Stimulated activated CD4-positive, alpha-beta T cell treated with anti-CD3 and anti-CD28 coated beads, Interleukin-2, amount 100 ng/mL, for 48 hours (primary cell): ENCODE results near the gene ELAVL2.

Experiments
- DNase-seq, 2 donors: peaks; one replicate each; pipeline ENCODE4 v3.0.0-alpha.2; 2020

The ELAVL2 gene

DNA sequence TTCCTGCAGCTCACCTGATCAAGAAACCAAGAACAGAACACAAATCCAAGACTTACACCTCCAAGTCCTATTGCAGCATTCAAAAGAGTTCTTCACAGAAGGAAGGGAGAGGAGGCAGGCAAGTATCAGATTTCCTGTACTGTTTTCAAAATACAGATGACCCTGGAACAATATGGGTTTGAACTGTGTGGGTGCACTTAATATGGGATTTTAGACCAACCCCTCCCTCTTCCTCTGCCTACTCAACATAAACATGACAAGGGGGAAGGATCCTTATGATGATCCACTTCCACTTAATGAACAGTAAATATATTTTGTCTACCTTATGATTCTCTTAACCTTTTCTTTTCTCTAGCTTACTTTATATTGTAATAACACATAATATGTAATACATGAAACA is 104.6 kb downstream of the ELAVL2 start:
- no peak for DNase-seq

DNA sequence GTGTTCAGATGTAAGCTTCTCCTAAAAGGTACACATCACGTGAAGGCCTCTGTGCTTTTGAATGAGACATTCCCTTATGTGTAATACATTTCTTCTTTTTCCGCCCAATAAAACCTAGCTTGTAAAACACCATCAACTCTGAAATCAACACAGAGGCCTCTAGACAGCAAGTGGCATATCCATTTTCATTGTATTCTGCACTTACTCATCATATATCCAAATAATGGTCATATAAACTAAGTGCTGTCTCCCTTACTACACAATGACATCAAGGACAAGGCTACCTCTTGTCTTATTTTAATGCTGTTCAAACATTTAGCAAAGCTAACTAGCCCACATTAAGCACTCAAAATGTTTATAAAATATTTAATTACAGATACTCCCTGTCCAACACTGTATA is 108.5 kb downstream of the ELAVL2 start:
- no peak for DNase-seq

DNA sequence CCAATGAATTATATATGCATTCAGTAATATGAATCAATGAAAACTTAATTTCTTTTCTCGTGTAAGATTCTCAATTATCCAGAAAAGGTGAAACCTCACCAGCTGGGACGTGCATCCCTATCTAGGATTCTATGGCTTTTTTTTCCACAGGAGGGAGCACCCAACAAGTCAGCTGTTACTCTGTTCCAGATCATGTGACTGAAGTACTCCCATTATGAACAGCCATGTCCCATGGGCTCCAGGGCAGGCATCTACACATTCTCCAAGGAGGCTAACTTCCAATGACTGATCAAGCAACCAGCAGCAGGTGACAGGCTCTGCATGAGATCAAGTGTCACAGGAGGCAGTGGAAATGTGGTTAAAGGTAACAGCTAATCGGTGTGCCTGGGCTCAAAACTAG is 118.8 kb downstream of the ELAVL2 start:
- DNase-seq, result no peak

DNA sequence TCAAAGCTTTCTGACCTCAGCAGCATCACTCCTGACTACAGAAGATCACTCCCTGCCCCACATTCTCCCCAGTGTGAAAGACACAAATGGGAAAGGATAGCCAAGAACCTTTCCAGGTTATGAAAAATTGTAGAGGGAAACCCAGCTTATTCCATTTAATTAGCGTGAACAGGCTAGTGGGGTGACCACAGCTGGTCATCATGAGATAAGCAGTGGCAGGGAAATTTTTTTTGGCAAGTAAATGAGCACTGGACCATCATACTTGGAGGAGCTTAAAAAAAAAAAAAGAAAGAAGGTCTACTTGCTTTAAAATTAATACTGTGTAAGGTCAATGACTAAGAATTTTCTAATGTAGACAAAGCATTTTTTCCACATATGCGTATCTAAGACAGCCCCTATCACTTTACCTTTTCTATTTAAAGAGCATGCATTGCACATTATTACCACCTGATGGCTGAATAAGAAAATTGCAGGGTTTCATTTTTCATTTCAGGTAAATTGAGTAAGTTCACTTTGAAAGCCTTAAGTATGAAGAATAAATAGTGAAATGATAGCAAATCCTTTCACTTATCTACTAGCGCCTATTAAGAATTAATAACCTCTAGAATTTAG is 123.6 kb downstream of the ELAVL2 start:
- DNase-seq, result no peak

DNA sequence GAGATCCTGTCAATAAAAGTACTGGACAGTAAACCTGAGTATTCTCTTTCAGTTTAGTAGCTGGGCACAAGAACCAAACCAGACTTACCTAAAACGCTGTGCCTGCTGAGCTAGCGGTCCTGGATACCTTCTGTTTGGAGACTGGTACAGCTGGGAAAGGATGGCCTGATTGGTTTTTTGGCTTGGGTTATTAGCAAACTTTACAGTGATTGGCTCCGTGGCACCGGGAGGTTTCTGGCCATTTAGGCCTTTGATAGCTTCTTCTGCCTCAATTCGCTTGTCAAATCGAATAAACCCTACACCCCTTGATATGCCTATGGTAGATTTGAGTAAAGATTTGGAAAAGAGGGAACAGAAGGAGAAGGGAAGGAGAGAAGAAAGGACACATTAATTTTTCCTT is 124.7 kb downstream of the ELAVL2 start:
- no peak for DNase-seq

DNA sequence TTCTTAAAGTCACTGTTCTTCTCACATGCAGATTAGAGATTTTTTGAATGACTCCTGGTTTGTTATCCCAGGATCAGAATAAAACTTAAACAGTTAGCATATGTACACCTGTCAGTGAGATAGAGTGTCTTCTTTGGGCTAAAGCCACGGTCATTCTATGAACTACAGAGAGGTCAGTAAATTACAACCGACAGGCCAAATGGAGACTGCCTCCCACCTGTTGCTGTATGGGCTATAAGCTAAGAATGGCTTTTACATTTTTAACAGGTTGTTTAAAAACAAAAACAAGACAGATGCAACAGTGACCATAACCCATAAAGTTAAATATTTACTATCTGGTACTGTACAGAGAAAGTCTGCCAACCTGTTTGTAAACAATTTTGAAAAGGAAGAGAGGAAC is 125.7 kb downstream of the ELAVL2 start:
- no peak for DNase-seq

DNA sequence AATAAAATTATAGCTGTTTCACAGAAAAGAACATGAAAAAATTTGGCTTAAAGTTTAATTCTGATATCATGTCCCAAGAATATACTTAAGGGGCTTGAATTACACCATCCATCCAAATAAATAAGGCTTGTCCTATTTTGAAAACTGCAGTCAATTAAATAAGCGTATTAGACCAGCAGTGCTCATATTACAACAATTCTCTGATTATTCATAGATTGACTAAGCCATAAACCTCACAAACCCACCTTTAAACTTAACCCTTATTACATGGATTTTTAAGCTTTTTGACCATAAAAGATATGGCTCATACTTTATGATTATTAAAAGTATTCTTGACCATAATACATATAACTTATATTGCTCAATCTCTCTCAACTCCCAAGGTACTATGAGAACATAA is 127.9 kb downstream of the ELAVL2 start:
- no peak for DNase-seq

DNA sequence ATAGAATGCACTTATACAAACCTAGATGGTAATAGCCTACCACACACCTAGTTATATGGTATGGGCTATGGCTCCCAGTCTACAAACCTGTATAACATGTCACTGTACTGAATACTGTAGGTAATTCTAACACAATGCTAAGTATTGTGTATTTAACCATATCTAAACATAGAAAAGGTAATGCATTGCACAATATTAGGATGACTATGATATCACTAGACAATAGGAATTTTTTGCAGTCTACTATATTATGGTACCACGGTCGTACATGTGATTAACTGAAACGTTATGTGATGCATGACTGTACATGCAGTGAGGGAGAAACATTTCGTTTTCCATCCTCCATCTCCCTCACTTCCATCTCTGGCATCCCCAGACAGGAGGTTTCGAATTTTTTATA is 130.5 kb downstream of the ELAVL2 start:
- no peak for DNase-seq

DNA sequence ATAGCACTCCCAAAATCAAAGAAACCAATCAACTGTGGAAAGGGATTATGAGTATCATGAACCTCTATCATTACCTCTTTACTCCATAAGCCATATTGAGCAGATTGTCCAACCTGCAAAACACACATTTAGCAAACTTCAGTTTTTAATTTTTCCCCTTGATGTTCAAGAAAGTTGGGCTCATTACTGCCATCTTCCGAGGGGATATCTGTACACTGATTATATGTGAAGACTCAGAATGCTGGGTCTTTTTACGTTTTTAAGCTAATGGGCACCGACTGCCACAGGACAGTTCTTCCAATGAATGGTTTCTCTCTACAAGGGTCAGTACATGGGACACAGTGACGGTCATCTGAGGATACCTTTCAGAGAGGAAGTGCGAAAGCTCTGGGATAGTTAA is 132.7 kb downstream of the ELAVL2 start:
- DNase-seq, result no peak

DNA sequence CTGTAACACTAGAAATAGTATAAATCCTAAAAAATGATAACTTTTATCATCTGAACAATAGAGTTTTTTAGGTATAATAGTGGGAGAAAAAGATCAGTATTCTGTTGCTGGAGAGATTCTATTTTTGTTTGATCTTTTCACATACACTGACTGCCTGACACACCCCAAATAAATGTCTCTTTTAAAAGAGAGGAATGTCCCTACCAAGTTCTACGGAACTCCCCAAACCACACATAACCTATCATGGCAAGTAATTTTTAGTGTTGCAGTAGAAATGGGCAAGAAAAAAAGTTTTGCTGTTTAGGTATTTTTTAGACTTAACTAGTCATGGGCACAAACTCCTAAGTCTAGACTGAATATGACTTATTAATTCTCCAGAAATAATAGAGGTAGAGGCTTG is 139.1 kb downstream of the ELAVL2 start:
- DNase-seq, result no peak

DNA sequence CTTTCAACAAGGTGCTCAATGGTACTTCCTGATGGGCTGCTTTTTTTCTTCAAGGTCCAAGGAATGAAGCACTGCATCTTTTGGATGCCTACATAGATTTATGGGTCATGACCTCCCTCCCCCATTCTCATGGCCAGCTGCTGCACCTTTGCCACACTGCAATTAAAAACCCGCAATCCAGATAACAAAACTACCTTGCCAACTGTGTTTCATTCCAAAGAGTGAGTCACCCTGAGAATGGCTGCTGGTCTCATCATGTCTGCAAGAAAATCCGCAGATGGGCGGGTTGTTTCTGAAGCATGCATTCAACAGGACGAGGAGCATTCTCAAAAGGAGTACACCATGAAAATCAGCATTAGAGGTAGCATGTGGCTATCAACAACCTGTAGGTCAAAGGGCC is 139.8 kb downstream of the ELAVL2 start:
- no peak for DNase-seq

DNA sequence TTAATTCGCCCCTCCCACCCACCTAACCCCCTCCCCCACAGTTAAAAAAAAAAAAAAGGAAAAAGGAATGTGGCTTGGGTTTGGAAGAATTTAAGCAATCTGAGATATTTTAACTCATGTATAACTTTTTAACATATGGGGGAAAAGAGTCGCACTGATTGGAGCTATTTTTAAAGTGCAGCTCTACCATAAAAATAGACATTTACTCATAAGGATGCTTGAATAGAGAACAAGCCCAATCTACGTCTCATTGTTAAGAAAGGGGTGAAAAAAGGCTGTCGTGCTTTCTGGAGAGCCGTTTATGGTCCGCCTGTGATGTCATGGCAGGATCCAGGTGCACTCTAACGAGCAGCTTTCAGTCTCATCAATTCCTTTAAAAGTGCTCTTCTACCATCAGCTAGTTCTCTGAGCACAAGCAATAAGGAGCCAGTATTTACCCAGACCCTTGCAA is 142.4 kb downstream of the ELAVL2 start:
- no peak for DNase-seq

DNA sequence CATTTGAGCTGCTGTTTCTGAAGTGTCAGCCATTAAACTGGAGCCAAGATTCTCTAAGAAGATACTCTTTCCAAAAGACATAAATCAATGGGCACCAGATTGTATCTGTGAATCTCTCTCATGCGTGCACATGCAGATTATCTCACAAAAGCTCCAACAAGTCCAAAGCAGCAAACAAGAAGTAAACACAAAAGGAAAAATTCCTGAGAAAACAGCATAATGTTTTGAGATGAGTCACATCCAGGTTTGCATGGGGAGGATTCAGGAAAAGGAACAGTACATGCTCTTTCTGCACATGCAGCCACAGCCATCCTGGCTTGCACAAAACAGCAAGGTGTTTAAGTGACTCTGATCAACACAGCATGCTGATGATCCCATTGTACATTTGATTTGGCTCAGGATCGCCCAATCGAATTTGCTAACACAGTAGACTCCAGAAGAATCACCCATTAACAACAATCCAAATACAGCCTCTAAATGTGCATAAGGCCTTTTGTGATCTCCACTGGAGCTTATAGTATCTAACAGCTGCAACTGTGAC is 143.1 kb downstream of the ELAVL2 start:
- no peak for DNase-seq

DNA sequence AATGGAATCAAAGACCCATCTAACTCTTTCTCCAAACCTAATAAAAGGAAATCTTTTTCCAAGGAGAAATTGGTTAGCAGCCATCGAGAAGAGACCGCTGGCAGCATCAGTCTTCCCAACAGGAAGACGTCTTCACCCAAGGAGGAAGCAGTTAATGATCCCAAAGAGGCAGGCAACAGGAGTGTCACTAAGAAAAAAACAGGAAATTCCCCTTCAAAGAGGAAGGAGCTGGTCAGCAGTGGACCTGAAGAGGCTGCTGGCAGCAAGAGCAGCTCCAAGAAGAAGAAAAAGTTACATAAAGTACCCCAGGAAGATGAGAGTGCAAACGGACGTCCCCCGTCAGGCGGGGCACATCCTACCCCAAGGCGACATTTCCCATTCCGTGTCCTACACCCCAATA is 143.7 kb downstream of the ELAVL2 start:
- DNase-seq, result no peak

DNA sequence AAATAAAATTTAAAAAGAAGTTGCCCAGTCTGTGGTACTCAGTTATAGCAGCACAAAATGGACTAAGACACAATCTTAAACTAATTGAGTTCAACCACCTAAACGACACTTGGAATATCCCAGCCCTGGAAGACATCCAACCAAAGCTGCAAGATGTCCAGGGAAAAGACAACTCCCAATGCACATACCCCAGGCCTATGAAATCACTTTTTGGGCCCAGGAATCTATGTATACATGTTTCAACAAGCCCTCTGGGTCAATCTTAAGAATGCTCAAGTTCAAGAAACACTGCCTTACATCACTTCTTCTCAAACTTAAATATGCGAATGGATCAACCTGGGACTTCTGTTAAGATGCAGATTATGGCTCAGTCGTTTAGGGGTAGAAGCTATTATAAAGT is 148.6 kb downstream of the ELAVL2 start:
- no peak for DNase-seq

DNA sequence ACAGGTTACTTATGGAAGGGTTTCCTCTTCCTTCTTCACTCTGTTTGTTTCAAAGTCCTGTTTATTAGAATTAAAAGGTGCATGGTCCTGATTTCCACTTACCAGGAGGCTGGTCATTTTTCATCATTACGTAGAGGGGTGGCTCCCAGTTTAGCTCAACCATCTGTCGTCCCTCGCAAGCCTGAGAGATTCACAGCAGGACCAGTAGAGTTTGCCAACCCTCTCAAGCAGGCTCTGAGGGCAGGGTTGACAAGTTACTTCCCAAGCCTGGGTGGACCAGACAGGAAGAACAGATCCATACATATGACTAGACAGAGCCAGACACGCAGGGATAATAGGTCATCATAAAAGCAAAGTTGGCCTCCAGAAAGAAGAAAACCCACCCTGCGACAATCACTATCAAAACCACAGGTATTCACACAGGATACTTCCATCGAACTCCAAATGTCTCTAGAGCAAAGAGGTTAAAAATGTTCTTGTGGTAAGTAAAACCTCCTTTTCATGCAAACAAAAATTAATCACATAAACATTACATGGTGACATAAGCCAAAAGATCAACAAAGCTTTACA is 151.9 kb downstream of the ELAVL2 start:
- DNase-seq, result no peak

DNA sequence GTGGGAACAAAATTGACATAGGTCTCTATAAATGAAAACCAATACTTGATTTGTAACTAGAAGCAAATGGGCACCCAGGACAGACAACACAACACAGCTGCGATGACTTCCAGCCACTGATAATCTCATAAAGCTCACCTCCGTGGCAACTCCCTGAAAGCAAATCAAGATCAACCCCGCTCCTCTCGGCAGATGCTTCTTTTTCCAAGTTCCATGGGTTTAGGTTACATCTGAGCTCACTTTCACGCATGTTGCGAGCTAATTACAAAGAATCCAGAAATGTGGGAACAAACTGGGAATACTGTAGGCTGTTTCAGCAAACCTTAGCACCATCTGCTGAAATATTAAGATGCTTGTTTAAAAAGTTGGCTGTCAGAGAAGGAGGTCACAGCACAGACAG is 153.9 kb downstream of the ELAVL2 start:
- DNase-seq, result no peak

DNA sequence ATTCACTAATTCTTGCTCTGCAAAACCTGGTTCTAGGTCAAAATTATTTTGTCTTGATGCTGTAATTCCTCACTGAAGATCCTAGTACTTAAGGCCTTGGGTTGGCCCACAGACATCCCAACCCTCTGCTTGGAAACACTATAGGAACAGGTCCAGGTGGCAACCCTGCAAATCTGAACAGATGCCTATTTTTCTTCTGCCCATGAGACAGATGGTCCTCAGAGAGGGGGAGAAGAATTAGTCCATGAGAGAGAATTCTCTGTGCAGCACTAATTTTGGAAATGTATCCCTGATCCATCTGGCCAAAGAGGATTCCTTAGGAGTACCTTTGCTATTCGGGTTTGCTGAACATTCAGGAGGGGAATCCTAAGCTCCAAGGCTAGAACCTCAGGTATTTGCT is 156.3 kb downstream of the ELAVL2 start:
- no peak for DNase-seq

DNA sequence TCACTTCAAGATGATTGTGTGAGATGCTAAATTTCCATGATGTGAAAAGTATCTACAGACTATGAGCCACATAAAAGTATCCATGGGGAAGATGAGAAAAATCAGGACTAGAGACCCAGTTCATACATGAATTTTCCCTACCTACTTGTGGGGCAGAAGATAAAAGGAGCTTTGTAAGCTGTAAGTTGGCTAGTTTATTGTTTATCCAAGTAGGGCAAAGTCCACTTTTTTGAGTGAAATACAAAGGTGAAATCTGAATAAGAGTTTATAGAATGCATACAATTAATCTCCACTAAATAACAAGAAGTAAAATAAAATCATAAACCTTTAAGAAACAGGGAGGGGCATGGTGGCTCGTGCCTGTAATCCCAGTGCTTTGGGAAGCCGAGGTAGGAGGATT is 160.4 kb downstream of the ELAVL2 start:
- no peak for DNase-seq

DNA sequence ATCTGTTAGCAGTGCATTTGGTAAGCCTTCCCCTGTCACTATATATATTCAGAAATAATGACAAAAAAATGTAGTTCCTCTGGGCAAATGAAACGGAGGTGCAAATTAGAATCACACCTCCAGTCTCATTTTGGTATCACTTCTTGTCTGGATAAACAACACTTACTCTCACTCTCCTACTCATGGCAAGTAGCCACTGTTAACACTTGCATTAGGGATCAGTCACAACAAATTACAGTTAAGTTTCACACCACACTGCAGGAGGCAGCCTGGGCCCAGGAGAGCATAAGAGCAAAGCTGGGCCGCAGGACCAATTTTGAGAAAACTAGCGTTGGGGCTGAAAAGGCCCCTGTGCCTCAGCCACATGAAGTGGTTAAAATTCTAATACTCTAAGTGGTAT is 161.0 kb downstream of the ELAVL2 start:
- DNase-seq, result no peak

DNA sequence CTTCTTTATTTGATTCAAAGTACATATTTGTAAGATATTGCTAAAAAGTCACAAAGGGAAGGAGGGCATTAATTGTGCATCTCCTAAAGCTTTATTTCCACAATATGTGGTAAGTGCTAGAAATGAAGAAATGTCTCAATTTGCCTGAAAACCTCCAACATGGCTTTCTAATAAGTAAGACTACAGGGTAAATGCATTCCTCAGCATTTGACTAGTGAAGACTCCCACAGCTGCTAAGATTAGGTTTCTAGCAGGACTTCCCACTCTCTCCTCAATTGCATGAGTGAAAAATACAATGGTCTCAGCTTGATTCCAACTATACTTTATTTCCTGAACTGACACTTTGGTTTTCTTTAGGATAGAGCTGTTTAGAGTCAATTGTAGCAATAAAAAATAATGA is 162.1 kb downstream of the ELAVL2 start:
- DNase-seq, result no peak

DNA sequence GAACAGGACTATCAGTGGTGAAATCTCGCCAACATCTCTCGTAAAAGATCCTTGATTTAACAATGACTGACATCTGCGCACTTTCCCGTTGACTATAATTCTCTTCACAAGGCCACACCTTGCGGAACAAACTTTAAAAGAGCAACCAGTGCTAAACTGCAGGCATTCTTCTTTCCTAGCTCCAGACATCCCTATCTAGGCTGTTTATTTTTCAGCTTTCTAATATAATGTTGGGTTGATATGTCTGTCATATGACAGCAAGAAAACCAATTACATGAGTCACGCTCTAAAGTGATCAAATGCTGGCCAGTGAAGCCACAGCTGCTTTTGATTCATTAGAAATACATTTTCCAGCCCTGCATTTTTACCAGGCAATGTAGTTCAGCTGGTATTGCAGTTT is 162.5 kb downstream of the ELAVL2 start:
- no peak for DNase-seq

DNA sequence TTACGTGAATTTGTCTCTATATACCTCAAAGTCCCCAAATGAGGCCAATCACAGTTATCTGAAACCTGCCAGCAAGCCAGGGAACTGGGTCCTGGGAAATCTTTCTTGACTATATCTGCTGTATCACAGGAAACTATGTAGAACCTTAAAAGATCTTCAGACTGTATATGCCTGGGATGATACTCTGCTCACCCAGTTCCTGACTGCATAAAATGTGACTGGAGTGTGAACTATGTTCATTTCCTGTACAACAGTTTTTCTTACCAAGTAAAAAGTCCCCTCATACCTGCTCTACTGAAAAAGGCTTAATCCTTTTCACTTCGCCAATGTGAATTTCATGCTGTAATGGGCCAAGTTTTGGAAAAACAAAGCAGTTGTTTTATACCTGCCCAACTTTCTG is 162.9 kb downstream of the ELAVL2 start:
- no peak for DNase-seq

DNA sequence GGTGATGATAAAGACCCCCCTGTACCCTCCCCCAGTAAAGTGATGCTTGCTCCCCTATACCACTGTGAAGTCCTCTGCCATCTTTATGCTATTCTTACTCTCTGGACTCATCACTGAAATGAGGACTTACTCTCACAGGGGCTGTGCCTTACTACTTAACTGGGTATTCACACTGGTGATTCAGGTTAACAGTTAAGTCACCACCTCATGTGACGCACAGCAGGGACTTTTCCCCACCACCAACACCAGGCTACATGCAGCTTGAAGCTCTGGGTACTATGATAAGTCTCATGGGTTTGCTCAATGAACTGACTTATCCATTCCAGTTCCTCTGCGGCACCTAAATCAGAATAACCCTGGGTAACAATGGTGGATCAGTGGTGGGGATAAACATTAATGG is 163.7 kb downstream of the ELAVL2 start:
- no peak for DNase-seq

DNA sequence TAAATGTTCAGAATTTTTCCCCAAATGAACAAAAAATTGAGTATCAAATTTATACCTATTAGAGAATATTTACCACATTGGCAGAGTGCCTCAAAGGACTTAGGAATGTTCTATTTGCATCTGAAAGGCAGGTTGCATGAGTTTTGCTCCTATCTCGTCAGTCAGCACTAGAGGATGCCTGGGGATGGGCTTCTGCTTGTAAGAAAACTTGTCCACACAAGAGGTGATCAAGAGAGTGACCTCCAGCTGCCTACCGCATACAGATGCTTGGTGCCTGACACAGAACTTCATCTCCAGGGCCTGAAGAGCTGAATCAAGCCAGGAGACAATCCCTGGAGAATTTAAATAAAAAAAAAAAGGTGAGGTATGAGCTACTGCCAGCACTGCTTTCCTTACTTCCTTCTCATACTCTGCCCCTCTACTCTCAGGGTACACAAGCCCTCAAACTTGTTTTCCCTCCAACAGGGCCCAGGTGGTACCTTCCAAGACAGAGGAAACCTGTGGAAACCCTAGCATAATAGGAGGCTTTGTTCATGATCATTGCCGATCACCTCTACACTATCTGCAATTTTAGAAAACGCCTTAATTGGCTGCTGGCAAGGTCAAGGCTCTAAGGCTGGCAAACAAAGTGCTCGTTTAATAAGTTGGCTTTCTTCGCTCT is 166.6 kb downstream of the ELAVL2 start:
- no peak for DNase-seq
